Loucy (cell line): Measurements from ENCODE around the gene GABRG3.

ENCODE experiments used
- H2AFZ ChIP-seq: fragments of 200-600 bp; sonication (generic); 2 replicates; pipeline ENCODE4 v1.6.0; 2016; ENCODE audit warnings: antibody characterized with exemption, mild to moderate bottlenecking, low read length, moderate library complexity
- H3F3A ChIP-seq: fragments of 200-600 bp; 2 replicates; pipeline ENCODE4 v1.6.0; 2016; ENCODE audit warnings: antibody characterized with exemption, low read depth, mild to moderate bottlenecking
- H3K27me3 ChIP-seq: fragments of 200-600 bp; sonication (generic); 2 replicates; pipeline ENCODE4 v1.6.1; 2014; ENCODE audit warnings: low read length, mild to moderate bottlenecking; ENCODE audit not compliant: insufficient read depth, poor library complexity, severe bottlenecking
- H3K36me3 ChIP-seq: fragments of 200-600 bp; sonication (generic); 2 replicates; pipeline ENCODE4 v1.6.1; 2016; ENCODE audit warnings: low read length; ENCODE audit not compliant: insufficient read depth
- H3K4me1 ChIP-seq: fragments of 200-600 bp; sonication (generic); 2 replicates; pipeline ENCODE4 v1.5.1; 2014; ENCODE audit warnings: low read length, mild to moderate bottlenecking; ENCODE audit not compliant: insufficient read depth, poor library complexity, severe bottlenecking
- H3K4me2 ChIP-seq: fragments of 200-600 bp; sonication (generic); 2 replicates; pipeline ENCODE4 v1.6.0; 2014; ENCODE audit warnings: antibody characterized with exemption, low read length, low read depth, mild to moderate bottlenecking; ENCODE audit not compliant: poor library complexity, severe bottlenecking
- H3K4me3 ChIP-seq: fragments of 200-600 bp; sonication (generic); 2 replicates; pipeline ENCODE4 v1.5.1; 2014; ENCODE audit warnings: low read length, mild to moderate bottlenecking, mixed read lengths; ENCODE audit not compliant: poor library complexity, severe bottlenecking
- H3K79me2 ChIP-seq: fragments of 200-600 bp; sonication (generic); 2 replicates; pipeline ENCODE4 v1.6.1; 2014; ENCODE audit warnings: low read length; ENCODE audit not compliant: insufficient read depth
- H3K9ac ChIP-seq: fragments of 200-600 bp; sonication (generic); 2 replicates; pipeline ENCODE4 v1.6.0; 2014; ENCODE audit warnings: mild to moderate bottlenecking, low read depth, low read length, moderate library complexity; ENCODE audit not compliant: poor library complexity, severe bottlenecking
- H3K9me2 ChIP-seq: fragments of 200-600 bp; sonication (generic); replicated peaks from 2 replicates; pipeline ENCODE4 v1.6.1; 2016; ENCODE audit warnings: low read depth, low read length, mixed read lengths
- H3K9me3 ChIP-seq: fragments of 200-600 bp; sonication (generic); 2 replicates; pipeline ENCODE4 v1.6.1; 2014; ENCODE audit warnings: mild to moderate bottlenecking, antibody characterized with exemption, low read length, low read depth; ENCODE audit not compliant: insufficient read depth
- H4K20me1 ChIP-seq: fragments of 200-600 bp; sonication (generic); 2 replicates; pipeline ENCODE4 v1.6.0; 2014; ENCODE audit warnings: antibody characterized with exemption, low read length, mild to moderate bottlenecking; ENCODE audit not compliant: insufficient read depth, poor library complexity, severe bottlenecking
- CTCF ChIP-seq: fragments of 200-600 bp; sonication (generic); conservative IDR thresholded peaks from 2 replicates; pipeline ENCODE4 v1.5.1; 2014; ENCODE audit warnings: mild to moderate bottlenecking, antibody characterized with exemption, low read length
- EZH2phosphoT487 ChIP-seq: fragments of 200-600 bp; IDR thresholded peaks from 2 replicates; pipeline ENCODE4 v1.6.1; 2018; ENCODE audit warnings: antibody characterized with exemption, mild to moderate bottlenecking, moderate library complexity, borderline replicate concordance

The GABRG3 gene

GRCh38 chr15:27575521-27575920 is 604.5 kb downstream of the GABRG3 start:
- Histone ChIP-seq H3K27me3 (no peaks in the 10 kb centered on the region), H3K4me3 (no peak overlapping the region), H3K4me1 (no peaks in the 10 kb centered on the region), H3K9ac (no peak overlapping the region), H3K9me2 (no peaks in the 10 kb centered on the region), H3K4me2 (no peak overlapping the region), H3F3A (no peaks in the 10 kb centered on the region), H3K9me3 (no peaks in the 10 kb centered on the region; the same call in 1 of the 2 replicates), H3K79me2 (no peaks in the 10 kb centered on the region), H3K36me3 (no peaks in the 10 kb centered on the region), H2AFZ (no peak overlapping the region), H4K20me1 (no peaks in the 10 kb centered on the region)
- no peak for TF ChIP-seq EZH2phosphoT487
- TF ChIP-seq CTCF, result no peak

GRCh38 chr15:27576576-27576975 is 605.6 kb downstream of the GABRG3 start:
- no peak overlapping the region for H2AFZ ChIP-seq
- no peaks in the 10 kb centered on the region; the same call in 1 of the 2 replicates for H3K9me3 ChIP-seq
- no peak overlapping the region for H3K4me2 ChIP-seq
- H3K4me3 ChIP-seq, result no peak overlapping the region
- H3K9me2 ChIP-seq, result no peaks in the 10 kb centered on the region
- no peak for TF ChIP-seq EZH2phosphoT487
- no peak for TF ChIP-seq CTCF
- no peaks in the 10 kb centered on the region for H3K27me3 ChIP-seq
- H3K4me1 ChIP-seq, result no peaks in the 10 kb centered on the region
- no peaks in the 10 kb centered on the region for H3F3A ChIP-seq
- H3K36me3 ChIP-seq, result no peaks in the 10 kb centered on the region
- no peak overlapping the region for H3K9ac ChIP-seq
- no peaks in the 10 kb centered on the region for H4K20me1 ChIP-seq
- H3K79me2 ChIP-seq, result no peaks in the 10 kb centered on the region

- H3K4me3 ChIP-seq, result no peak overlapping the region
- no peaks in the 10 kb centered on the region for H3K36me3 ChIP-seq
- no peaks in the 10 kb centered on the region for H3K27me3 ChIP-seq
- H3K9me3 ChIP-seq, result no peaks in the 10 kb centered on the region; the same call in 1 of the 2 replicates
- H3F3A ChIP-seq, result no peaks in the 10 kb centered on the region
- no peak overlapping the region for H2AFZ ChIP-seq
- no peak overlapping the region for H3K4me2 ChIP-seq
- no peaks in the 10 kb centered on the region for H3K79me2 ChIP-seq
- no peaks in the 10 kb centered on the region for H3K9me2 ChIP-seq
- TF ChIP-seq EZH2phosphoT487, result no peak
- no peak for TF ChIP-seq CTCF
- H4K20me1 ChIP-seq, result no peaks in the 10 kb centered on the region
- no peak overlapping the region for H3K9ac ChIP-seq
- no peaks in the 10 kb centered on the region for H3K4me1 ChIP-seq
These were observed 608.8 kb downstream of the GABRG3 start for GRCh38 chr15:27579738-27580137.
